ENCODE results near the gene RDM1. TPM values are rescaled to one million over a fixed set of nuclear protein-coding genes. Genes with fewer than 3 reads are reported as not detected.

Gene RDM1
- polyA plus RNA-seq, 3 donors = not detected

GRCh38 chr17:35879773-35880654 is 50.6 kb downstream of the RDM1 start, which contains the start of gene CCL5:
Gene CCL5, minus strand, starts transcription at chr17:35880360.
- WGBS, 3 donors = 55 to 76% (median 60%) methylated on average over 11 of the region's 11 CpGs
- H3K27ac ChIP-seq (ENCODE audit: low read depth, low read length) = no peak within 1 kb of the TSS

- 65 to 78% (median 74%) methylated on average over 4 of the region's 4 CpGs for WGBS, 3 donors
- H3K27ac ChIP-seq (ENCODE audit: low read depth, low read length) = no peak overlapping the region
These were observed 52.2 kb downstream of the RDM1 start for GRCh38 chr17:35878361-35878760.

GRCh38 chr17:35877345-35878029 is 53.1 kb downstream of the RDM1 start:
- no peak overlapping the region for H3K27ac ChIP-seq (ENCODE audit: low read depth, low read length)

GRCh38 chr17:35876534-35876933 is 54.0 kb downstream of the RDM1 start:
- WGBS, 3 donors = 81 to 83% (median 83%) methylated on average over 3 of the region's 3 CpGs
- H3K27ac ChIP-seq (ENCODE audit: low read depth, low read length) = no peak overlapping the region

GRCh38 chr17:35875800-35876139 is 54.8 kb downstream of the RDM1 start:
- 51 to 85% (median 57%) methylated on average over 3 of the region's 3 CpGs for WGBS, 3 donors
- no peak overlapping the region for H3K27ac ChIP-seq (ENCODE audit: low read depth, low read length)

GRCh38 chr17:35875072-35875799 is 55.3 kb downstream of the RDM1 start:
- WGBS, 3 donors = 47 to 69% (median 48%) methylated on average over 5 of the region's 5 CpGs
- H3K27ac ChIP-seq (ENCODE audit: low read depth, low read length) = no peak overlapping the region

GRCh38 chr17:35872196-35872980 is 58.2 kb downstream of the RDM1 start:
- 94 to 95% (median 95%) methylated on average over 12 of the region's 12 CpGs for WGBS, 3 donors
- H3K27ac ChIP-seq (ENCODE audit: low read depth, low read length) = no peak overlapping the region

- H3K27ac ChIP-seq (ENCODE audit: low read depth, low read length) = no peak overlapping the region
- 45 to 72% (median 46%) methylated on average over 8 of the region's 8 CpGs for WGBS, 3 donors
These were observed 59.4 kb downstream of the RDM1 start for GRCh38 chr17:35870906-35871819.

- WGBS, 3 donors = 82 to 87% (median 84%) methylated on average over 3 of the region's 3 CpGs
- no peak within 1 kb of the TSS for H3K27ac ChIP-seq (ENCODE audit: low read depth, low read length)
These were observed 61.8 kb downstream of the RDM1 start, which contains the start of gene HEATR9 for GRCh38 chr17:35868737-35869136. Gene HEATR9, minus strand, starts transcription at chr17:35868891. Its CDS starts 149 bp downstream, at chr17:35868742.

Other genes starting within 250 kb of the RDM1 start
- gene RASL10B, start 199.1 kb downstream of the RDM1 start, polyA plus RNA-seq = 10 to 100 TPM in 2 of 3 donors, 1 to 10 TPM in 1; 5.6 to 42.8 (median 21.1) TPM
- gene GAS2L2, start 177.5 kb downstream of the RDM1 start, polyA plus RNA-seq = under 1 TPM; 0.22 to 0.46 (median 0.24) TPM
- under 1 TPM in 1 of 3 donors, not detected in 2; 0.09 TPM for gene C17orf50, start 169.9 kb downstream of the RDM1 start, polyA plus RNA-seq
- 10 to 100 TPM in 2 of 3 donors, 1 to 10 TPM in 1; 3.3 to 32.2 (median 18.7) TPM for gene MMP28, start 135.1 kb downstream of the RDM1 start, polyA plus RNA-seq
- 100 to 1,000 TPM in 1 of 3 donors, 10 to 100 TPM in 2; 68.1 to 123 (median 85.1) TPM for gene TAF15, start 121.3 kb downstream of the RDM1 start, polyA plus RNA-seq
- under 1 TPM in 1 of 3 donors, not detected in 2; 0.04 TPM for gene HEATR9, start 61.9 kb downstream of the RDM1 start, polyA plus RNA-seq
- 1 to 10 TPM in 2 of 3 donors, under 1 TPM in 1; 0.74 to 7.4 (median 6.7) TPM for gene CCL5, start 50.4 kb downstream of the RDM1 start, polyA plus RNA-seq
- gene LYZL6, start 12.9 kb upstream of the RDM1 start, polyA plus RNA-seq = not detected
- under 1 TPM; 0.09 to 0.45 (median 0.17) TPM for gene CCL16, start 50.7 kb upstream of the RDM1 start, polyA plus RNA-seq
- gene CCL14, start 56.0 kb upstream of the RDM1 start, polyA plus RNA-seq = 100 to 1,000 TPM in 1 of 3 donors, 10 to 100 TPM in 2; 30.9 to 170 (median 91.0) TPM
- gene CCL15, start 70.8 kb upstream of the RDM1 start, polyA plus RNA-seq = under 1 TPM in 1 of 3 donors, not detected in 2; 0.07 TPM
- gene CCL23, start 87.2 kb upstream of the RDM1 start, polyA plus RNA-seq = 1 to 10 TPM in 2 of 3 donors, under 1 TPM in 1; 0.66 to 5.3 (median 2.4) TPM
- 10 to 100 TPM in 1 of 3 donors, 1 to 10 TPM in 2; 1.4 to 12.0 (median 2.4) TPM for gene CCL18, start 133.5 kb upstream of the RDM1 start, polyA plus RNA-seq
- 1 to 10 TPM in 2 of 3 donors, under 1 TPM in 1; 0.70 to 9.2 (median 5.4) TPM for gene CCL3, start 159.4 kb upstream of the RDM1 start, polyA plus RNA-seq
- gene CCL4, start 173.1 kb upstream of the RDM1 start, polyA plus RNA-seq = 1 to 10 TPM in 2 of 3 donors, under 1 TPM in 1; 0.84 to 9.4 (median 4.8) TPM
- 1 to 10 TPM in 1 of 3 donors, under 1 TPM in 1, not detected in 1; 0.82 to 1.5 TPM for gene TBC1D3B, start 245.9 kb upstream of the RDM1 start, polyA plus RNA-seq

All from adipose tissue (tissue), 3 donors.